GM21526 (cell line): Measurements from ENCODE around the gene LARP4B.

ENCODE experiments used
- ATAC-seq: cut with Tn5 transposase; IDR thresholded peaks from one replicate; pipeline ENCODE4 v1.9.1; 2021; ENCODE audit warnings: moderate library complexity; ENCODE audit not compliant: unreplicated experiment, low FRiP score

LARP4B gene

DNA sequence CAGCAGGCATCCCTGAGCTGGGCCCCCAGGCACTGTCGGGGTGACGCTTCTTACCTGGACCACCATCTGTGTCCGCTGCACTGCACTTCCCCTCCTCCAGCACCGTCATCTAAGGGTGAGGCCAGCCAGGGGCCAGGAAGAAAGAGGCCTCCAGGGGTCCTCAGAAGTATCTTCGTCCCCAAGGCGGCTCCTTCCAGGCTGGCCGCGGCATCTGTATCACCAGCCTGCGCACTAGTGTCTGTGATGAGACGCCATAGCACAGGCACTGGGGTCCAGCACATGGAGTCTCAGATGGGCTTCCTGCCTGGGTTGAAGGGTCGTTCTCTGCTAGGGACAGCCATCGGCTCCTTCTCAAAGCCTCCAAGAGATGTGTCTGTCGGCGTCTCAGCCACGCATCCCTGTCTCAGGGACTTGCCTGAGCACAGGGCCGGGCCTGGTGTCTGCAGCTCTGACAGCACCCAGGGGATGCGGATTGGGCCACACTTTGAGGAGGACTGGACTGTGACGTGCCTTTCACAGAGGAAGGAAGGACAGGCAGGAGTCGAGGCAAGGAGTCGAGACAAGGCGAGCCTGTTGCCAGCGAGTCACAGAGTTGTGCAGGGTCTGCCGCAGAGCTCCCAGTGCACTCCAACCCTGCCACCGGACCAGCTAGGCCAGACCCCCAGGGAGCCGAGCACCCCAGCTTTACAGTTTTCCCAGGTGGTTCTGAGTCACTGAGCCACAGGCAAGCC, 140.5 kb downstream of the LARP4B start:
- ATAC-seq = no peak

DNA sequence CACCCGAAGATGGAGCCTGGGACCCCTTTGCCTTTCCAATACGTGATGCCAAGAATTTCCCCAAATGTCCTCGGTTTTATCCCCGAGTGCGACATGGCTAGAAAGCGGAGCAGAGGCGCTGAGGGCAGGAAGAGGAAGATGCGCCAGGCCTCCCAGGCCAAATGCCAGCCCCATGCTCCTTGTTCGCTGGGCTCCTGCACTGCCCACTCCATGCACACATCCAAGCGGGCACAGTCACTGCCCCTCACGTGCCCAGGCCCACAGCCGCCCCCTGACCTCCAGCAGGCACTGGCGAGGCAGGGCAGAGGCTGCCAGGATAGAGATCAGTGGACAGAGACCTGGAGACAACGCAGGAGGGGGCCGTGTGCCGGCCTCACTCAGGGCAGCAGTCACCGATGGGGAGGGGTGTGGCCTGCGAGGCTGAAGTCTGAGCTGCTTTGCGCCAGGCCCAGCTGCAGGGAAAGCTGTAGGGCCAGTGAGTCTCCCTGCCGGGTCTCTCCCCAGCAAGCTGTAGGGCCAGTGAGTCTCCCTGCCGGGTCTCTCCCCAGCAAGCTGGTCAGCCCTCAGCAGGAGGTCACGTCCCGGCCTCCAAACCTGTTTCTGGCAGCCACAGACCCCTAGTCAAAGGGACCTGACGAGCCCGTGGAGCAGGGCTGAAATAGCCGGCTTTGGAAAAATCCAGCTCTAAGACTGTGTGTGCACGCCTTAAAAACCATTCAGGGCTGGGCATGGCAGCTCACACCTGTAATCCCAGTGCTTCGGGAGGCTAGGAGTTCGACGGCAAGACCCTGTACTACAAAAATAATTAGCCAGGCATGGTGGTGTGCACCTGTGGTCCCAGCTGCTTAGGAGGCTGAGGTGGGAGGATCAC, 141.4 kb downstream of the LARP4B start:
- ATAC-seq = no peak

DNA sequence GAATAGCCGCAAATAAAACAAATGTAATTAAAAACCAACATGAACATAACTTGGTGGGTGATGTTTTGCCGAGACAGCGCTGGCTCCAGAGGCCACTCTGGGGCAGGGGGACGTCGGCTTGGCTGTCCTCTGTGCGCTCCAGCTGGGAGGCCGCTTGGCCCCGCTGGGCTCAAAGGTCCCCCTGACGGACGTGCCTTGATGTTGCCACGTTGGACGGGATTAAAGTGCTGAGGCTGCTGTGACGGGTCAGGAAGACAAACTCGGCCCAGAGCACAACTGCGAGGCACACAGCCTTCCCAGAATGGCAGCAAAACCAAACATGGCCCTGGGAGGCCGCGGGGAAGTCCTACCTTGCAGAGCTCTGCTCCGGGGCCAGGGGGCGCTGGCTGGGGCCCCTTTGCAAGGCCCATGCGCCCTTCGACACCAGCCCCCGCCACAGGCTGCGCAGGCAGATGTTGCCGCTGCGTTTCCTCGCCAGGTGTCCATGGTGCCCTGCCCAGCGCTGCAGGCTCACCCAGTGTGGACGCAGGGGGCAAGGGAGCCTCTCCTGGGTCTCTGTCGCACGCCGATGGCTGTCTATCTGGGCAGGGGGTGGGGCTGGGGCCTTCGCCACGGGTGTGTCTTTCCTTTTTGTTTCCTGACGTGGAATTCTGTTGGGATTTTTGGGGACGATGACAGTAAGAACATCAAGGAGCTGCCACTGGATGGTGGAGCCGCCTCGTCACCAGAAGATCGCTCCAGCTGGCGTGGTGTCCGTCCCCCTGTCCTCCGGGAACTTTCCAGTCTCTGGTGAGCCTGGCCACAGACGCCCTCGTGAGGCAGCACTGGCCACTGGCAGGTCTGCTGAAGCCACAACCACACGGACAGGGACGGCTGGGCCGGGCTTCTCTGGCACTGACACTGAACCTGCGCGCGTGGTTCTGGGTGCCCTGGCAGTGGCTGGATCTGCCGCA, 142.4 kb downstream of the LARP4B start:
- no peak for ATAC-seq

DNA sequence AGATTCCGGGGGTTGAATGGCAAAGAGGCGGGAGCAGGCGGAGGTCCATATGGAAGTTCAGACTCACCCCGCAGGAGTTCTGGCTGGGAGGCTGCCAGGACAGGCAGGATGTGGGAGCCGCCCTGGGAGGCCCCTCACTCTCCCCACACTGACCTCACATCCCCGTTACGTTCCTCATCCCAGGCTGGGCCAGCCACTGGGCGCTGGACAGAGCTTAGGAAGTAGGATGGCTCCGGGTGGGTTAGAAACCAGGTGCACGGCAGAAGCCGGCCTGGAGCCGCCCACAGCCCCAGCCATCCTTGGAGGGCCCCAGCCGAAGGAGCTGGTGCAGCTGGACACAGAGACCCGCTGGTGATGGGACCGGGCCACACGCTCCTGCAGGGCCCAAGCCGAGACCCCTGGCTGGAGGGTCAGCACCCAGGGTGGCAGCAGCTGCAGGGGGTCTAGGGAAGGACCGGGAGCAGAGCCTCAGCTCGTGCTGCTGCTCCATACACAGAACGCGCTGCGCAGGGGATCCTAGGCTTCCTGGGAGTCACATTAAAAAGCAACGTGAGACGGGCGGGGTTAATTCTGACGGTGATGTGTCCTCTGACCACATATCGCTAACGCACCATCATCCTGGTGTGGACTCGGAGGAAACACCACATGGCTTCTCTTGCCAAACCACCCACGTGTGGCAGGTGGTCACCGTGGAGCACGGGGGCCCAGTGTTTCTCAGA, 143.4 kb downstream of the LARP4B start:
- no peak for ATAC-seq

DNA sequence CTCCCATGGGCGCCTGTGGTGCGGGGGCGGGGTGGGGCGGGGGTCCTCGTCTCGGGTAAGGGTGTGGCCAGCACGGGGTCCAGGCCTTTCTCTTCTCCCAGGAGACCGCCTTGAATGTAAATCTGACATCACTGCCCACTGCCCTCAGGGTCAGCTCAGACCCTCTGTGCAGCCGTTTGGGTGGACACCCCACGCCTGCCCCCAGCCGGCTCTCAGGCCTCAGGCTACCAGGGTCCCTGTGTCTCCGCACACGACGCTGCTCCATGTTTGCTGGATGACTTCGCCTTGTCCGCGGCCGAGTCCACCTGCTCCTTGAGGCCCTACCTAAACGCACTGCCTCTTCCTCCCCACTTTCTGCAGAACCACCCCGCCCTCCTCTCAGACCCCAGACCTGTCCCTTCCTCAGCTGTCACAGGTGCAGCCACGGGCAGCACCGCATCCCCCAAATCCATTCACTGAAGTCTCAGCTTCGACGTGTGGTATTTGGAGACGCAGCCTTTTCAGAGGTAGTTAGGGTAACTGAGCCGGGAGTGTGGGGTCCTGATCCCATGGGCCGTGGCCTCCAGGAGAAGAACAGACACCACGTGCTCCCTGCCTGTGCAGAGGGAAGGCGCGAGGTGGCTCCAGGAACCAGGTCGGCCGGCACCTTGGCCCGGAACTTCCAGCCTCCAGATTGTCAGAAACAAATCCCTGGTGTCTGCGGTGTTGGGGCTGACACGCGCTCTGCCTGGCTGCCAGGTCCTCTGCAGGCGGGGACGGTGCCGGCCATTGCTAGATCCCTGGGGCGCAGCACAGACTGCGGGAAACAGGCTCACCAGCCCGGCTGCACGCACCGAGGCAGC, 144.7 kb downstream of the LARP4B start:
- no peak for ATAC-seq

DNA sequence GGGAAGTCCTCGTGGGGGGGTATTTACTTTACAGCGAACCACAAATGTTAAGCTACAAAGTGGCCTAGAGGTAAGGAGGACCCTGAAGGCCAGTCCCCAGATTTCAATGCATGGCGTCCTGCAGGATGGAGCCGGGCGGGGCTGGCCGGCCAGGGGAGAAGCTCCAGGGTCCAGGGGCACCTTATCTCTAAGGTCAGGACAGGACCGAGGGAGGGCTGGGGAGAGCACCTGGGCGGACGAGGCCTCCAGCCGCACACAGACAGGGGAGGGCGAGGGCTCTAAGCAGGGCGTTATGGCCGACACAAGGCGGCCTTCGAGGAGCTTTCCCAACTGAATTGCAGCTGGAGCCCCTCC, 145.7 kb downstream of the LARP4B start:
- ATAC-seq = no peak

DNA sequence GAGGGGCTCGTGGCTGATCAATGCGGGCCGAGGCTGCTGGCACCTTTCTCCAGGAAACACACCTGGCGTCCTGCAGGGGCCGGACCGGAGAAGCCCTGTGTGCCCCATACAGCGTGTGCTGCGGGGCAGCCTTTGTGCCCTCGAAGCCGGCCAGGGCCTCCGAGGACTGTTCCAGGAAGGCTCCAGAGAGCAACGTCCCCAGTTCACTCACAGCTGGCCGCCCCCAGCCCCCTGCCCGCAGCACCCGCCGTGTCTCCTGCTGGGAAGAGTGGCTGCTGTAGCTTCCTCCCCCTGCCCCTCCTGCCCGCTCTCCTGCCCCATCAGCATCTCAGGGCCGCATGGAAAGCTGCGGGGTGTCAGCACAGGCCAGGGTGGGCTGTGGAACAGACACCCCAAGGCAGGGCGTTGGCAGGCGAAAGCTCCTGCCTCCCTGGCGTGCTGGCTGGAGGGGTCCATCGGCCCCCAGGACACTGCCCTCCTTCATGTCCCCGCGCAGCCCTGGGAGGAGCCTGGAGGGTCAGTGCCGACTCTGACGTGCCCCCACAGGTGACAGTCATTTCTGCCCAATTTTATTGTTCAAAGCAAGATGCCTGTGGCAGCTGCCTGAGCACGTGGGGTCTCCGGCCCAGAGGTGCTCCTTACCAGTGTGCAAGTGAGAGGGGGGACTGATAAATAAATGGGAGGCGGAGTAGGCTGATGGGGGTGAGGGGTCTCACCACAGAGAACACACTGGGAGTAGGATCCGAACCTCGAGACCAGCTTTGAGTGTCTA, 146.2 kb downstream of the LARP4B start:
- ATAC-seq = no peak

DNA sequence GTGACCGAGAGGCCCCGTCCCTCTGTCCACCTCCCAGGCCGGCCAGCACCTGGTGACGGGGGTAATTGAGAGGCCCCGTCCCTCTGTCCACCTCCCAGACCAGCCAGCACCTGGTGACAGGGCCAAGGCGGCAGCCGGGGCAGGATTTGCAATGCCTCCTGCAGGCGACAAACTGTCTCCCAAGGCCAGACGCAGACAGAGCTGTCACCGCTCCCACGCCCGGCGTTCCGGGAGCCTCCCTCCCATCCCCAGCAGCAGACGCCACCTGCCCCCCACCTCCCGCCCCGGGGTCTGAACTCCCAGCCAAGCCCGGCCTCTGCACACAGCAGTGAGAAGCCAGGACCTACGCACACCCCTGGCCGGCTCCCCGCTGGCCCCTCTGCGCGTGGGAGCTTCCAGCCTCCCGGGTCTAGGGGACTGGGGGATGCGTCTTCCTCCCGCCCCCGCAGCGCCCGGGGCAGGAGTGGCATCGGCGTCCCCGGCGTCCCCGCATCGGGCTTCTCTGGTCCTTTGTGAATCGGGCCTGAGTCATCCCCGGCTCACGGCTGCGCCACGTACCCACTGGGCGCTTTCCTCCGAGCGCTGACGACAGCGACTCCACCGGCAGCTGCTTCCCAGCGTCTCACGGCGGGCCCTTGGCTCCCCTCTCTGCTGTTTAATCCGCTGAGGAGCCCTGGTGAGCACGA, 147.0 kb downstream of the LARP4B start:
- no peak for ATAC-seq

DNA sequence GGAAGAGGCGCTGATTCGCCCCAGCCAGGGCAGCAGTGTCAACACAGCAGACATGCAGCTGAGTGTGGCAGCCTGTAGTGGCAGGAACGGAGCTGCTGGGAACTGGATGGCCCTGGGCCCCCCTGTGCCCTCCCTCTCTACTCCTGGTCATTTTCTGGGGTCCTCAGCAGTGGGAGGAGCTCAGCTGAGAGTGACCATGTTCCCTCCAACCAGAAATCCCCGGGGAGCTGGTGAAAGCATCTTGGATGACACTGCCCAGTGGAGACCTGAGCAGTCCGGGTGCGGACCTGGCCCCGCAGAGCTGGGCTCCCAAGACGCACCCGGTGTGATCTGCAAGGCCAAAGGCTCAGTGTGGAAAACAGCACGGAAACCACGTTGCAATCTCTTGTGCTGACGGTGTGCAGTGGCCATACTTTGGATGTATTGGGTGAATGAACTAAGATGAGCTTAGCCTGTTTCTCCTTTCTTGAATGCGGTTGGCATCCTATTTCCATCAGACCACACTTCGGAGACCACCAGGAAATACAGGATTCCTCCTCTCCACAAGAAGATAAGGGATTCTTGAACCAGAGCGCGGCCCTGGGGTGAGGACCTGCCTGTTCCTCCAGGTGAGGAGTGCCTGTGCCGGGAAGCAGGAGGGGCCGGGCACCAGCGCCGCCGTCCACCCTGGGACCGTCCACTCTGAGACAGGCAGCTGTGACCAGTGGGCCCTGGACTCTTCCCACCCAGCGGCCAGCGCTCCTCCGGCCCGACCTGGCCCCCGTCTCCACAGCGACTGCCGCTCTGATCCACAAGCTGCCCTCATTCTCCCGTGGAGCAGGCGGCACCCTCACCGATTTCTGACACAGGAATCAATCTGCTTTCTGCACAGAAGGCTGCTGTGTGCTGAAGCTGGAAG, 148.5 kb downstream of the LARP4B start:
- no peak for ATAC-seq

DNA sequence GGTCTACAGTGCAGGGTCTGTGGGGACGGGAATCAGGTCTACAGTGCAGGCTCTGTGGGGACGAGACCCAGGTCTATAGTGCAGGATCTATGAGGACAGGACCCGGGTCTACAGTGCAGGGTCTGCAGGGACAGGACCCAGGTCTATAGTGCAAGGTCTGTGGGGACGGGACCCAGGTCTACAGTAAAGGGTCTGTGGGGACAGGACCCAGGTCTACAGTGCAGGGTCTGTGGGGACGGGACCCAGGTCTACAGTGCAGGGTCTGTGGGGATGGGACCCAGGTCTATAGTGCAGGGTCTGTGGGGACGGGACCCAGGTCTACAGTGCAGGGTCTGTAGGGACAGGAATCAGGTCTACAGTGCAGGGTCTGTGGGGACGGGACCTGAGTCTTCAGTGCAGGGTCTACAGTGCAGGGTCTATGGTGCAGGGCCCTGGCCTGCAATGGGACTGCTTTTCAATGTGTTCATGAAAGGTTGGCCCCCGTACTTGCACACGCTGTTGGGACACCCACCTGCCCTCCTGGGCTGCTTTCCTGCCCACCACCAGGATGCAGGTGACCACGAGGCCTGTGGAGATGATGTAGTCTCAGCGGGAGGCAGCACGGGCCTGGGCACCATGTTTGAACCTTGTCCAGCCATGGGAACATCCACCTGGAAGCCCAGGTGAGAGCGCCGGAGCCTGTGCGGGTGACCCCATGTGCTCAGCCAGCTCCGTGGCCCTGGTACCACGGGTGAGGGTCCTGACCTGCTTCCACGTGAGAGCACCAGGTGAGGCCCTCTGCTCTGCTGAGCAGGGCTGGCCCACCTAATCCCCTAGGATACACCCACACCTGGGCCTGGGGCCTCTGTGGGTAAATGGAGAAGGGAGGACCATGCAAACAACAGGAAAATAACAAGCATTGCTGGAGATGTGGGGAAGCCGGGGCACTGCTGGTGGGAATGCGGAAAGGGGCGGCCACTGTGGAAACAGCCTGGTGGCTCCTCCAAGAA, 150.7 kb downstream of the LARP4B start:
- ATAC-seq = no peak

DNA sequence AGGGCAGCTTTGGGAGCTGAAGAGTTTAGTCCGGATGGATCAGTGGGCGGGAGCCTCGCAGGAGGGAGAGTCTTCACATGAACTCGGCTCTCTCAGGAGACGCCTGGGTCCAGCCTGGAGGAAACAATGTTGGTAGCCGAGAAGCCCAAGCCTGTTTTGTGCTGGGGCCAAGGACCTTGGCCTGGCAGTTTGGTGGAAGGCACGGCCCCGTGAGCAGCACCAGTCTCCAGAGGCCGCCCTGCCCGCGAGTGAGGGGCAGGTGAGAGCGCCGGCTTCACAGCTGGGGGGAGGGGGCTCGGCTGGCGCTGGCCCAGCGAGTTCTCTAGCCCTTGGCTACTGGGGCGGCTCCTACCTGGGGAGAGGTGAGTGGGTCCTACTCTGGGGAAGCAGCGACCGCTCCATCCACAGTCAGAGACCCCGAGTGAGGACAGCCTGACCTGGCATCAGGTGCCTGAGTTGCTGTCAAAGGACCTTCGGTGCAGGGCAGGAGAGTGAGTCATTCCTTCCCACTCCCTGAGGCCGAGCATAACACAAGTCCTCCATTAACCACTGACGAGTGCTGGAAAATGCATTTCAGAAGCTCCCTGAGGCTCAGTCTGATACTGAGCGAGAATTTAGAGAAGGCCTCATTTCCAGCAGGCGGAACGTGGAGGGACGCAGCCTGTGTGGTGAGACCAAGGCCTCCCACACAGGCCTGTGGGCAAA, 152.7 kb downstream of the LARP4B start:
- ATAC-seq = no peak

DNA sequence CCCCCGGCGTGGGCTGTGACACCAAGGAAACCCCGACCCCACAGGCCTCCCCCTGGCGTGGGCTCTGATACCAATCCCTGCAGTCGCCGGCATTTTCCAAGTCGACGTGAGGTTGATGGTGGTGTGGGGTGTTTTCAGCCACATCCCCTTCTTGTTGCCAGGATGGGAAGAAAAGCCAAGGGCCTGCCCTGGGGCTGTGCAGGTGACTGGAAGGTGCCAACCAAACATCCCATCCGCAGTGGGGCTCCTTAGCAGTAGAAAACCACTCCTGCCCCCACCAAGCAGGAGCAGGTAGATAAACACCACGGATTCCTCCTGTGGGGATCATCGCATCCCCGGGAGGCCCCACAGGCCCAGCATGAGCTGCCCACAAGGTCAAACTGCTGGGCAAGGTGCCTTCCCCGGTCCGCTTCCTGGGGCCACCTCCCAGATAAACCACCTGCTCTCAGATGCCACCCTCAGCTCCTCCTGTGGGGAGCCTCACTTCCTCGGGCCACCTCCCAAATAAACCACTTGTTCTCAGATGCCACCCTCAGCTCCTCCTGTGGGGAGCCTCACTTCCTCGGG, 153.5 kb downstream of the LARP4B start:
- no peak for ATAC-seq

DNA sequence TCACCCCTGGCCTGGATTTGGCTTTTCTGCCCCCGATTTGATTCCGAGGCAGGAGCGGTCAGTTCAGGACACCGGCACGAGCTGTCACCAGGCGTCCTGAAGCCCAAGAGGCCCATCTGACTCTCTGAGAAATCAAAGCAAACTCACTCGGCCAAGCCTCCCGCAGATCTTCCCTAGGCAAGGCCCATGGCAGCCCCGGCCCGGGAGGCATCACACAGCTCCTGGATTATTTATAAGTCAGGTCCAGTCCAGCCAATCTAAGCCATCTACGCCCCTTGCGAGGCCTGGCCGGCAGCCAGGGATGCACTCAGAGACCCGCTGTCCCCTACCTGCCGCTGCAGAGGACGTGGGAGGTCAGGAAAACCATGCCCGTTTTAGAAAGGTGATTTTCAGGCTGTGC, 154.7 kb downstream of the LARP4B start:
- no peak for ATAC-seq

DNA sequence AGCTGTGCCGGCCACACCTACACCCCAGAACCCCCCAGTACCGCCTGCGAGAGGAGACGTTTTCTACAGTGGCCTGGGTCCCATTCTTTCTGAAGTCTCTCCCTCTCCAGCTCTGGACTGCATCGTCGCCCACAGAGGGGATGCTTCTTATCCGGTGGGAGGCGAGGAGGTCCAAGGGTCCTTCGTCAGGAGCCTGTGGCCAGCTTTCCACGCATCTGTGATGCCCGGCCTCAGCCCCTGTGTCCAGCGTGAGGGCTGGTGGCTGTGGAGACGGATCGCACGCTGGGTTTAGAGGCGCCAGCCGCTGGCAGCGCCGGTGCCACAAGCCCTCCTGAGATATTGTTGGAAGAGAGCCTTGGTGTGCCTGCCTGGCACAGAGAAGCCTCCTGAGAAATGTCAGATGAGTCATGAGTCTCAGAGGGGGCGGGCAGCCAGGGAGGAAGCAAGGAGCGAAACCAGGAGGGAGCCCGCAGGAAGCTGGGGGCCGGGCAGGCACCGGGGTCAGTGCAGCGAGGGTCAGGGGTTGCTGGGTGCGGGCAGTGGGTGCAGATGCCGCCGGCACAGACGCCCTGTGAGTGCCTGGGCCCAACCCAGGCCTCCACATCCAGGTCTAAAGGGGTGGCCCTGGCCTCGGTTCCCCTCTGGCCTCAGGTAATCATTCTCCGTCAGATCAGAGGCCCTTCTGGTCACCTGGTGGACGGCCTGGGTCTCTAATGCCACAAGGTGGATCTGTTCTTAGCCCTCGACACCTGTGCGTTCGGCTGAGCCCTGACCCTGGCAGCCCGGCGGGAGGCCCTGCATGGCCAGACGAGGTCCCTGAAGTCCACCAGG, 156.0 kb downstream of the LARP4B start:
- ATAC-seq = no peak
